CD8-positive, alpha-beta memory T cell (primary cell): ENCODE data around the gene CSMD2. TPM values are rescaled to one million over a fixed set of nuclear protein-coding genes. Genes with fewer than 3 reads are reported as not detected.

Experiments used
- CTCF ChIA-PET: fragments of 350-600 bp; sonication (Branson Sonifier 250); formaldehyde crosslinking; loops from one replicate; lab custom pipeline; 2021; ENCODE audit warnings: antibody characterized with exemption; lab: Charles Lee
- POLR2A ChIA-PET: fragments of 350-600 bp; sonication (Branson Sonifier 250); formaldehyde crosslinking; loops from one replicate; lab custom pipeline; 2021; ENCODE audit warnings: antibody characterized with exemption; lab: Charles Lee
- DNase-seq, 5 donors: peaks; one replicate each; pipeline versions ENCODE4 v3.0.0 to v3.0.0-alpha.2; 2020 to 2022; ENCODE audit warnings: mixed read lengths in 1 of 5
- H3K27ac ChIP-seq: one replicate; pipeline ENCODE4 v1.7.0; 2013; ENCODE audit warnings: low read depth, mild to moderate bottlenecking, low read length, moderate library complexity
- H3K27me3 ChIP-seq: 2 replicates; pipeline ENCODE4 v1.7.0; 2013; ENCODE audit warnings: low read length, mild to moderate bottlenecking; ENCODE audit not compliant: insufficient read depth, poor library complexity, severe bottlenecking
- H3K36me3 ChIP-seq: 2 replicates; pipeline ENCODE4 v1.7.0; 2013; ENCODE audit warnings: mild to moderate bottlenecking, low read length, moderate library complexity; ENCODE audit not compliant: insufficient read depth
- H3K4me1 ChIP-seq: 2 replicates; pipeline ENCODE4 v1.7.0; 2013; ENCODE audit warnings: mild to moderate bottlenecking, low read length, moderate library complexity; ENCODE audit not compliant: insufficient read depth
- H3K4me3 ChIP-seq: 2 replicates; pipeline ENCODE4 v1.7.0; 2013; ENCODE audit warnings: mild to moderate bottlenecking, low read length
- H3K9me3 ChIP-seq: 2 replicates; pipeline ENCODE4 v1.7.0; 2013; ENCODE audit warnings: mild to moderate bottlenecking, low read length
- H3K27ac Mint-ChIP-seq, 8 donors: one replicate each; pipeline ENCODE4 v1.8.0; 2020 to 2021; ENCODE audit warnings: mixed read lengths in 8 of 8, mild to moderate bottlenecking in 6 of 8, inconsistent platforms in 3 of 8, moderate library complexity in 3 of 8
- H3K27me3 Mint-ChIP-seq, 2 donors: one replicate each; pipeline ENCODE4 v1.8.0; 2020 to 2021; ENCODE audit warnings: mixed read lengths in 2 of 2, mild to moderate bottlenecking in 1 of 2, moderate library complexity in 1 of 2
- H3K36me3 Mint-ChIP-seq, 3 donors: one replicate each; pipeline ENCODE4 v1.8.0; 2020 to 2021; ENCODE audit warnings: mixed read lengths in 3 of 3, inconsistent platforms in 1 of 3, mild to moderate bottlenecking in 1 of 3
- H3K4me1 Mint-ChIP-seq, 3 donors: one replicate each; pipeline ENCODE4 v1.8.0; 2020 to 2021; ENCODE audit warnings: mixed read lengths in 3 of 3, inconsistent platforms in 1 of 3, mild to moderate bottlenecking in 1 of 3
- H3K4me3 Mint-ChIP-seq, 7 donors: one replicate each; pipeline ENCODE4 v1.8.0; 2020 to 2021; ENCODE audit warnings: mixed read lengths in 7 of 7, mild to moderate bottlenecking in 6 of 7, moderate library complexity in 4 of 7, inconsistent platforms in 2 of 7
- H3K9me3 Mint-ChIP-seq, 5 donors: one replicate each; pipeline ENCODE4 v1.8.0; 2020 to 2022; ENCODE audit warnings: mixed read lengths in 5 of 5, mild to moderate bottlenecking in 3 of 5, moderate library complexity in 2 of 5, inconsistent platforms in 1 of 5
- polyA plus RNA-seq: library from polyadenylated mRNA; unstranded; fragments of 300-500 nt; fragmentation: Illumina TruSeq; gene quantifications from one replicate; pipeline ENCODE4 v1.2.3, GENCODE V29; 2021
- total RNA-seq, 2 experiments: library from RNA; stranded (reverse); gene quantifications; one replicate each; pipeline ENCODE4 v1.2.3, GENCODE V29; 2021

CSMD2 gene
- total and polyA plus RNA-seq, 3 experiments from 2014 or later: not detected

DNA sequence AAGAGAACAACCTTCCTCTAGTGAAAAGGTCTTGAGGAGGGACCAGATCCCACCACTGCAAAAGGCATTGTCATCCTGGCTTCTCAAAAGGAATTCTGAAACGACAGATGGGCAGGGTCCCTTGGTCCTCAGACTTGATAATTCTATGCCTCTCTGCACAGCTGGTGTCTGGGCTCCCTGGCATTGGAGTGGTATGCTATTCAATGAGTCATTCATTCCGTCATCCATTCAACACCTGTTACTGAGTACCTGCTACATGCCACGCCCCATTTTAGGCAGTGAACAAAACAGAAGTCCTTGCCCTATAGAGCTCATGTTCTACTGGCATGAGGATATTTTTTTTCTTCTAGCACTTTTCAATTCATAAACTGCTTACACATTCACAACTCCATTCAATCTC, 347.0 kb downstream of the CSMD2 start:
- H3K27ac ChIP-seq: no peak overlapping the region
- no peaks in the 10 kb centered on the region for H3K4me1 ChIP-seq
- POLR2A ChIA-PET: no interaction called here
- Mint-ChIP-seq H3K4me1 (no peaks in the 10 kb centered on the region), H3K36me3 (peaks cover 0 to 2% (median 0%) of the 10 kb centered on the region in 3 donors), H3K27me3 (peaks cover 4 to 22% of the 10 kb centered on the region in 2 donors), H3K27ac (no peak overlapping the region), H3K4me3 (no peak overlapping the region), H3K9me3 (peaks cover 0 to 6% (median 0%) of the 10 kb centered on the region in 5 donors)
- no peak overlapping the region for H3K4me3 ChIP-seq
- no peak for DNase-seq
- no peaks in the 10 kb centered on the region for H3K27me3 ChIP-seq
- no peaks in the 10 kb centered on the region for H3K36me3 ChIP-seq
- CTCF ChIA-PET: no interaction called here
- no peaks in the 10 kb centered on the region for H3K9me3 ChIP-seq

DNA sequence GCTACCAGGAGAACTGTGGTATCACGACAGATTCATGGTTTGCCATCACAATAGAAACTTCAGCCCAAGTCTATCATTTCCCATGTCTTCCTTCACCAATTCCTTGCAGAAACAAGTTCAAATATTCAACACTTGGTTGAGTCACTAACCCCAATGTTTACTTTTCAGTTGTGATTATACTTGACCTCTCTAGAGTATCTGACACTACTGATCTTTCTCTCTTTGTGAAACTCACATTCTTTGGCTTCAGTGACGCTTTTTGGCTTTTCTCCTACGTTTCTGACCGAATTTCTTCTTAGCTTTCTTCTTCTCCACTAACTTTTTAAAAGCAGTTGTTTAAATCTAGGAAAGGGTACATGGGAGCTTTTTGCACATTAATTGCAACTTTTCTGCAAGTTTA, 350.0 kb downstream of the CSMD2 start:
- H3K4me1 Mint-ChIP-seq: no peaks in the 10 kb centered on the region
- no peaks in the 10 kb centered on the region for H3K36me3 Mint-ChIP-seq
- H3K36me3 ChIP-seq: no peaks in the 10 kb centered on the region
- peaks cover 0 to 3% (median 0%) of the 10 kb centered on the region in 5 donors for H3K9me3 Mint-ChIP-seq
- no peaks in the 10 kb centered on the region for H3K4me1 ChIP-seq
- H3K4me3 Mint-ChIP-seq: no peak overlapping the region
- ChIA-PET POLR2A (no interaction called here), CTCF (no interaction called here)
- H3K27me3 Mint-ChIP-seq: peaks cover 0 to 11% of the 10 kb centered on the region in 2 donors
- H3K4me3 ChIP-seq: no peak overlapping the region
- no peak overlapping the region for H3K27ac ChIP-seq
- H3K27me3 ChIP-seq: no peaks in the 10 kb centered on the region
- no peak overlapping the region for H3K27ac Mint-ChIP-seq
- H3K9me3 ChIP-seq: no peaks in the 10 kb centered on the region
- DNase-seq: no peak

GRCh38 chr1:33814166-33814565, 350.9 kb downstream of the CSMD2 start:
- Mint-ChIP-seq H3K27ac (peak overlapping the region in 1 of 8 donors; percentile 0), H3K4me1 (no peaks in the 10 kb centered on the region), H3K9me3 (peaks cover under 1 to 5% (median 3%) of the 10 kb centered on the region in 5 donors), H3K4me3 (no peak overlapping the region), H3K27me3 (peaks cover 0 to 7% of the 10 kb centered on the region in 2 donors), H3K36me3 (no peaks in the 10 kb centered on the region)
- Histone ChIP-seq H3K4me3 (no peak overlapping the region), H3K27ac (no peak overlapping the region), H3K9me3 (no peaks in the 10 kb centered on the region), H3K27me3 (no peaks in the 10 kb centered on the region), H3K4me1 (no peaks in the 10 kb centered on the region), H3K36me3 (no peaks in the 10 kb centered on the region)
- ChIA-PET CTCF (no interaction called here), POLR2A (no interaction called here)
- no peak for DNase-seq

GRCh38 chr1:33810571-33810970, 354.5 kb downstream of the CSMD2 start:
- Mint-ChIP-seq H3K27ac (no peak overlapping the region), H3K27me3 (peaks cover 6 to 12% of the 10 kb centered on the region in 2 donors), H3K36me3 (no peaks in the 10 kb centered on the region), H3K4me1 (no peaks in the 10 kb centered on the region), H3K9me3 (peaks cover 10 to 16% (median 11%) of the 10 kb centered on the region in 5 donors), H3K4me3 (no peak overlapping the region)
- CTCF ChIA-PET: no interaction called here
- no peaks in the 10 kb centered on the region for H3K36me3 ChIP-seq
- no peaks in the 10 kb centered on the region for H3K9me3 ChIP-seq
- POLR2A ChIA-PET: no interaction called here
- no peaks in the 10 kb centered on the region for H3K27me3 ChIP-seq
- no peak for DNase-seq
- no peak overlapping the region for H3K4me3 ChIP-seq
- no peak overlapping the region for H3K27ac ChIP-seq
- H3K4me1 ChIP-seq: no peaks in the 10 kb centered on the region

GRCh38 chr1:33805988-33806387, 359.0 kb downstream of the CSMD2 start:
- H3K27me3 ChIP-seq: no peaks in the 10 kb centered on the region
- no peaks in the 10 kb centered on the region for H3K9me3 ChIP-seq
- H3K36me3 Mint-ChIP-seq: no peaks in the 10 kb centered on the region
- DNase-seq: no peak
- no peaks in the 10 kb centered on the region for H3K36me3 ChIP-seq
- no peak overlapping the region for H3K4me3 Mint-ChIP-seq
- H3K4me1 ChIP-seq: no peaks in the 10 kb centered on the region
- H3K9me3 Mint-ChIP-seq: peaks cover 8 to 16% (median 12%) of the 10 kb centered on the region in 5 donors
- H3K4me3 ChIP-seq: no peak overlapping the region
- POLR2A ChIA-PET: no interaction called here
- no peaks in the 10 kb centered on the region for H3K4me1 Mint-ChIP-seq
- CTCF ChIA-PET: no interaction called here
- no peak overlapping the region for H3K27ac Mint-ChIP-seq
- peaks cover 11 to 13% of the 10 kb centered on the region in 2 donors for H3K27me3 Mint-ChIP-seq
- no peak overlapping the region for H3K27ac ChIP-seq

DNA sequence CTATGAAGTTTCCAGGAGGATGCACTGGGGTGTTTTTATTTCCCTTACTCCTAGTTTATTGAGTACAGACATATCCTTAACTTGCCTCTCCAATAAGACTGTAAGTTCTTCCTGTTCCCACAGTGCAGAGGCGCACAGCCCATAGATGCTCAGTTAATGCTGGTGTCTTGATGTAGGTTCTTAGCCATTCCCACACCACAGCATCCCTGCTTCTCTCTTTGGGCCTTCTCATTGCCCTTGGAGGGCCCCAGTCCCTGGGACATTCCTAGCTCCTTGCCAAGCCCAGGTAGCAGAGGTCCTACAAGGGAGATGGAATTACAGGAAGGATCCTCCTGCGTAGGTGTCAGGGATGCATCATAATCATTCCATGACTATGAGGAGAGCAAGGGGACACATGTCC, 362.8 kb downstream of the CSMD2 start:
- POLR2A ChIA-PET: no interaction called here
- DNase-seq: no peak
- Mint-ChIP-seq H3K4me1 (no peaks in the 10 kb centered on the region), H3K4me3 (no peak overlapping the region), H3K36me3 (peaks cover 0 to 5% (median 1%) of the 10 kb centered on the region in 3 donors), H3K9me3 (peaks cover 3 to 19% (median 12%) of the 10 kb centered on the region in 5 donors), H3K27me3 (peaks cover 11 to 17% of the 10 kb centered on the region in 2 donors), H3K27ac (no peak overlapping the region)
- CTCF ChIA-PET: no interaction called here
- H3K27ac ChIP-seq: no peak overlapping the region
- H3K27me3 ChIP-seq: no peaks in the 10 kb centered on the region
- H3K4me3 ChIP-seq: no peak overlapping the region
- no peaks in the 10 kb centered on the region for H3K9me3 ChIP-seq
- H3K36me3 ChIP-seq: no peaks in the 10 kb centered on the region
- no peaks in the 10 kb centered on the region for H3K4me1 ChIP-seq

- H3K4me3 ChIP-seq: no peak overlapping the region
- no peak for DNase-seq
Measured at GRCh38 chr1:33797849-33798248, 367.2 kb downstream of the CSMD2 start.

DNA sequence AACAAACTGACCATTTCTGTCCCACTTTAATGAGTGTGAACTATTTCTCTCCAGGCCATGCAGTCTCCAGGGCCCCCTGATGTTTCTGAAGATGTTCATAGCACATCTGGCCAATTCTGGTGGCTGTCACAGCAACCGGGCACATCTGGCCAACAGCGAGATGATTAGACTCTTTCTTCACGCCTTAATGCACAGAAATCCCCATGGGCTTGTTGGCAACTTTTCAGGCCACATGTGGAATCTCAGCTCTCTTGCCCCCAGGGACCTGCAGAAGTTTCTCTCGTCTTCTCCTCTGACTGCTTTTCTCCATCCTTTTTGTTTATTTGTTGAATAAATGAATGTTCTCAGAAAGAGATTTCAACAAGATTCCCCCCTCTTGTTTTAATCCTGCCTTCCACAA, 372.4 kb downstream of the CSMD2 start:
- no peaks in the 10 kb centered on the region for H3K4me1 ChIP-seq
- Mint-ChIP-seq H3K4me3 (no peak overlapping the region), H3K27ac (no peak overlapping the region), H3K36me3 (no peaks in the 10 kb centered on the region), H3K27me3 (peaks cover 0 to 8% of the 10 kb centered on the region in 2 donors), H3K9me3 (peaks cover 11 to 31% (median 17%) of the 10 kb centered on the region in 5 donors), H3K4me1 (no peaks in the 10 kb centered on the region)
- H3K4me3 ChIP-seq: no peak overlapping the region
- H3K36me3 ChIP-seq: no peaks in the 10 kb centered on the region
- CTCF ChIA-PET: no interaction called here
- POLR2A ChIA-PET: no interaction called here
- H3K9me3 ChIP-seq: no peaks in the 10 kb centered on the region
- H3K27ac ChIP-seq: no peak overlapping the region
- no peaks in the 10 kb centered on the region for H3K27me3 ChIP-seq
- no peak for DNase-seq

More at GRCh38 chr1:33797849-33798248, 367.2 kb downstream of the CSMD2 start:
- H3K4me1 ChIP-seq: no peaks in the 10 kb centered on the region
- H3K4me1 Mint-ChIP-seq: no peaks in the 10 kb centered on the region
- no peaks in the 10 kb centered on the region for H3K9me3 ChIP-seq
- ChIA-PET POLR2A (no interaction called here), CTCF (no interaction called here)
- no peak overlapping the region for H3K27ac Mint-ChIP-seq
- no peak overlapping the region for H3K27ac ChIP-seq
- no peak overlapping the region for H3K4me3 Mint-ChIP-seq
- H3K27me3 Mint-ChIP-seq: peaks cover 9 to 11% of the 10 kb centered on the region in 2 donors
- no peaks in the 10 kb centered on the region for H3K27me3 ChIP-seq
- no peaks in the 10 kb centered on the region for H3K36me3 ChIP-seq
- peaks cover 0 to 5% (median 1%) of the 10 kb centered on the region in 3 donors for H3K36me3 Mint-ChIP-seq
- H3K9me3 Mint-ChIP-seq: peaks cover 15 to 44% (median 21%) of the 10 kb centered on the region in 5 donors
